AG09319 (cell line): Measurements from ENCODE around the gene MYO1H.
"Not testable (repeated sequence)": the region's sequence is repeated elsewhere in the genome, so short reads cannot be mapped to it uniquely, and the experiment has no call there.

ENCODE experiments used
- DNase-seq: peaks from one replicate; pipeline ENCODE4 v3.0.0-alpha.2; 2010; ENCODE audit warnings: low read depth; ENCODE audit errors: extremely low read depth
- CTCF ChIP-seq: IDR thresholded peaks from 2 replicates; pipeline ENCODE4 v1.5.1; 2011; ENCODE audit warnings: low read depth, mild to moderate bottlenecking, inconsistent platforms, low read length, moderate library complexity

Gene MYO1H

GRCh38 chr12:109422251-109422650, 74.6 kb downstream of the MYO1H start:
- no peak for DNase-seq
- no peak for TF ChIP-seq CTCF

GRCh38 chr12:109423392-109423791, 75.7 kb downstream of the MYO1H start:
- TF ChIP-seq CTCF, result no peak
- DNase-seq, result no peak

- peak; percentile 100 for TF ChIP-seq CTCF
- peak; percentile 54 for DNase-seq
These were observed 80.4 kb downstream of the MYO1H start for GRCh38 chr12:109428037-109428629.

GRCh38 chr12:109428804-109429203, 81.1 kb downstream of the MYO1H start:
- not testable (repeated sequence) for DNase-seq

- no peak for DNase-seq
- no peak for TF ChIP-seq CTCF
These were observed 82.5 kb downstream of the MYO1H start for GRCh38 chr12:109430244-109430643.

- no peak for TF ChIP-seq CTCF
These were observed 84.7 kb downstream of the MYO1H start for GRCh38 chr12:109432431-109432830.

GRCh38 chr12:109432842-109433304, 85.2 kb downstream of the MYO1H start:
- DNase-seq, result peak; percentile 58
- peak; percentile 93 for TF ChIP-seq CTCF

More at GRCh38 chr12:109432431-109432830, 84.7 kb downstream of the MYO1H start:
- DNase-seq, result no peak

- peak; percentile 18; the same call in 1 of the 2 replicates for TF ChIP-seq CTCF
- no peak for DNase-seq
These were observed 85.9 kb downstream of the MYO1H start for GRCh38 chr12:109433618-109434017.
